HTERT RPE-1 (cell line): ENCODE data around the gene OR11H7.
"Not testable (repeated sequence)": the region's sequence is repeated elsewhere in the genome, so short reads cannot be mapped to it uniquely, and the experiment has no call there.

Experiments
- in situ Hi-C: fragments of 300-500 bp; cut with MboI; formaldehyde crosslinking; loops from 4 replicates; pipeline ENCODE4 v1.14.3; 2020; ENCODE audit warnings: low sequenced_read_pairs

OR11H7 gene

GRCh38 chr14:20228681-20229080 lies at the start of gene OR11H7:
Gene OR11H7, plus strand, starts transcription at chr14:20228981.
- in situ Hi-C loops, result no loop called here

- in situ Hi-C loops, result no loop called here
These were observed 49.6 kb upstream of the OR11H7 start for GRCh38 chr14:20179218-20179617.

GRCh38 chr14:20179880-20180279 lies 48.9 kb upstream of the OR11H7 start:
- in situ Hi-C loops, result no loop called here

GRCh38 chr14:20180486-20180885 lies 48.3 kb upstream of the OR11H7 start:
- in situ Hi-C loops, result no loop called here

- in situ Hi-C loops, result no loop called here
These were observed 44.6 kb upstream of the OR11H7 start for GRCh38 chr14:20184181-20184580.

GRCh38 chr14:20190596-20190995 lies 38.2 kb upstream of the OR11H7 start, which contains the start of gene OR11G2:
Gene OR11G2, plus strand, starts transcription at chr14:20190896. Its CDS starts 6,542 bp downstream, at chr14:20197438.
- in situ Hi-C loops, result no loop called here

GRCh38 chr14:20191396-20191795 lies 37.4 kb upstream of the OR11H7 start:
- in situ Hi-C loops, result no loop called here

- in situ Hi-C loops, result no loop called here
These were observed 34.7 kb upstream of the OR11H7 start for GRCh38 chr14:20194101-20194500.

- in situ Hi-C loops, result not testable (repeated sequence)
These were observed 33.6 kb upstream of the OR11H7 start for GRCh38 chr14:20195170-20195569.

- in situ Hi-C loops, result no loop called here
These were observed 32.9 kb upstream of the OR11H7 start for GRCh38 chr14:20195911-20196310.

- in situ Hi-C loops, result no loop called here
These were observed 31.3 kb upstream of the OR11H7 start for GRCh38 chr14:20197459-20197858.

- in situ Hi-C loops, result no loop called here
These were observed 29.8 kb upstream of the OR11H7 start for GRCh38 chr14:20198991-20199390.

GRCh38 chr14:20204721-20205120 lies 24.1 kb upstream of the OR11H7 start:
- in situ Hi-C loops, result no loop called here

- in situ Hi-C loops, result no loop called here
These were observed 19.2 kb upstream of the OR11H7 start for GRCh38 chr14:20209595-20209994.

- in situ Hi-C loops, result not testable (repeated sequence)
These were observed 16.4 kb upstream of the OR11H7 start for GRCh38 chr14:20212406-20212805.

- in situ Hi-C loops, result no loop called here
These were observed 13.6 kb upstream of the OR11H7 start for GRCh38 chr14:20215196-20215595.

- in situ Hi-C loops, result no loop called here
These were observed 9.7 kb upstream of the OR11H7 start for GRCh38 chr14:20219033-20219432.

GRCh38 chr14:20223410-20223809 lies 5.4 kb upstream of the OR11H7 start, which contains the start of gene OR11H6:
Gene OR11H6, plus strand, starts transcription at chr14:20223710. Its CDS starts 0 bp downstream, at chr14:20223710.
- in situ Hi-C loops, result no loop called here

GRCh38 chr14:20235415-20235814 lies 6.6 kb downstream of the OR11H7 start:
- in situ Hi-C loops, result not testable (repeated sequence)

- in situ Hi-C loops, result no loop called here
These were observed 19.0 kb downstream of the OR11H7 start for GRCh38 chr14:20247646-20248246.

- in situ Hi-C loops, result no loop called here
These were observed 33.9 kb downstream of the OR11H7 start for GRCh38 chr14:20262642-20263128.

- in situ Hi-C loops, result not testable (repeated sequence)
These were observed 35.6 kb downstream of the OR11H7 start for GRCh38 chr14:20264361-20264760.

- in situ Hi-C loops, result no loop called here
These were observed 45.3 kb downstream of the OR11H7 start for GRCh38 chr14:20274062-20274461.
